A549 treated with AZD9567 at 1 μM for 4 hours (cell line): Measurements from ENCODE around the gene AASDHPPT. TPM values are rescaled to one million over a fixed set of nuclear protein-coding genes. Genes with fewer than 3 reads are reported as not detected.

Source experiments
- total RNA-seq: library from RNA; stranded (reverse); fragments of 200-300 nt; extraction: Qiagen RNA extraction; gene quantifications from 5 replicates; pipeline ENCODE4 v1.2.3, GENCODE V29; 2022; ENCODE audit not compliant: insufficient read depth

AASDHPPT gene
- 31.0 to 38.4 TPM (median 32.4 TPM) in 5 replicates for total RNA-seq

GRCh38 chr11:106077609-106078455 lies at the start of gene AASDHPPT:
Gene AASDHPPT, plus strand, starts transcription at chr11:106077662. Its CDS starts 49 bp downstream, at chr11:106077711.

GRCh38 chr11:106076919-106077608 lies 398 bp upstream of the AASDHPPT start, which contains the start of gene KBTBD3:
Gene KBTBD3, minus strand, starts transcription at chr11:106077347. Its CDS starts 18,250 bp downstream, at chr11:106059097.

Other genes starting within 250 kb of the AASDHPPT start
- 7.4 to 9.9 TPM (median 9.2 TPM) in 5 replicates for gene MSANTD4, start 55.4 kb upstream of the AASDHPPT start, total RNA-seq
- 0.78 to 4.4 TPM (median 1.4 TPM) in 5 replicates for gene KBTBD3, start 315 bp upstream of the AASDHPPT start, total RNA-seq